Measurements from ENCODE around the gene GAS7. TPM values are rescaled to one million over a fixed set of nuclear protein-coding genes. Genes with fewer than 3 reads are reported as not detected.
A peak's percentile ranks its signal among the peaks of the same experiment; 100 is the strongest.

The GAS7 gene
- total and polyA plus RNA-seq, 8 donors: 30.4 to 83.4 (median 40.1) TPM

GRCh38 chr17:10125531-10126275 lies 72.7 kb downstream of the GAS7 start:
- H3K36me3 ChIP-seq: no peaks in the 10 kb centered on the region
- TF ChIP-seq CTCF (IDR thresholded peaks at IDR 0.05): no peak
- H3K27ac ChIP-seq: no peak overlapping the region
- H3K9me3 ChIP-seq: no peaks in the 10 kb centered on the region
- peaks cover 3 to 26% of the 10 kb centered on the region in 2 donors for H3K4me1 ChIP-seq
- peaks cover 0 to 26% of the 10 kb centered on the region in 2 donors for H3K27me3 ChIP-seq
- no peak overlapping the region for H3K4me3 ChIP-seq
- intact Hi-C loops (cut with DNase I): loop anchor here in 1 of 2 donors (10.0 kb wide), 1 partner anchor 69 kb away; the partner anchor contains the start of gene GAS7
- peak in 2 of 4 donors; percentile 51 to 59 for DNase-seq
- ATAC-seq: no peak

- peaks cover 0 to 28% of the 10 kb centered on the region in 2 donors for H3K27me3 ChIP-seq
- TF ChIP-seq CTCF (IDR thresholded peaks at IDR 0.05): no peak
These were observed 75.3 kb downstream of the GAS7 start for GRCh38 chr17:10123093-10123492.

GRCh38 chr17:10121971-10122707 lies 76.3 kb downstream of the GAS7 start:
- Histone ChIP-seq H3K27me3 (peaks cover 0 to 26% of the 10 kb centered on the region in 2 donors), H3K4me3 (no peak overlapping the region), H3K36me3 (no peaks in the 10 kb centered on the region), H3K27ac (no peak overlapping the region), H3K4me1 (peaks cover 3 to 47% of the 10 kb centered on the region in 2 donors), H3K9me3 (no peaks in the 10 kb centered on the region)
- intact Hi-C loops (cut with DNase I): loop anchor here in 1 of 2 donors (10.0 kb wide), 1 partner anchor 73 kb away; the partner anchor contains the start of gene GAS7
- ATAC-seq (no peak), DNase-seq (no peak)
- TF ChIP-seq CTCF (IDR thresholded peaks at IDR 0.05): no peak

More at GRCh38 chr17:10123093-10123492, 75.3 kb downstream of the GAS7 start:
- Histone ChIP-seq H3K4me3 (no peak overlapping the region), H3K4me1 (peaks cover 3 to 47% of the 10 kb centered on the region in 2 donors), H3K27ac (no peak overlapping the region), H3K9me3 (no peaks in the 10 kb centered on the region), H3K36me3 (no peaks in the 10 kb centered on the region)
- intact Hi-C loops (cut with DNase I): loop anchor here in 1 of 2 donors (10.0 kb wide), 1 partner anchor 72 kb away; the partner anchor contains the start of gene GAS7
- ATAC-seq: no peak
- no peak for DNase-seq

GRCh38 chr17:10120749-10121148 lies 77.7 kb downstream of the GAS7 start:
- TF ChIP-seq CTCF (IDR thresholded peaks at IDR 0.05): no peak
- peak overlapping the region in 1 of 2 donors; percentile 77 for H3K27ac ChIP-seq
- H3K4me3 ChIP-seq: no peak overlapping the region
- intact Hi-C loops (cut with DNase I): loop anchor here in 1 of 2 donors (10.0 kb wide), 1 partner anchor 74 kb away; the partner anchor contains the start of gene GAS7
- peaks cover 0 to 56% of the 10 kb centered on the region in 2 donors for H3K4me1 ChIP-seq
- ATAC-seq (no peak), DNase-seq (no peak)
- H3K36me3 ChIP-seq: no peaks in the 10 kb centered on the region
- no peaks in the 10 kb centered on the region for H3K9me3 ChIP-seq
- H3K27me3 ChIP-seq: peaks cover 0 to 26% of the 10 kb centered on the region in 2 donors

GRCh38 chr17:10120109-10120485 lies 78.3 kb downstream of the GAS7 start:
- Histone ChIP-seq H3K9me3 (no peaks in the 10 kb centered on the region), H3K36me3 (no peaks in the 10 kb centered on the region), H3K27me3 (peaks cover 0 to 26% of the 10 kb centered on the region in 2 donors), H3K4me3 (no peak overlapping the region), H3K4me1 (peaks cover 0 to 63% of the 10 kb centered on the region in 2 donors), H3K27ac (peak overlapping the region in 1 of 2 donors; percentile 77)
- intact Hi-C loops (cut with DNase I): loop anchor here in 1 of 2 donors (10.0 kb wide), 1 partner anchor 75 kb away; the partner anchor contains the start of gene GAS7
- ATAC-seq (peak; percentile 7), DNase-seq (peak in 1 of 4 donors; percentile 82)
- no peak for TF ChIP-seq CTCF (IDR thresholded peaks at IDR 0.05)
